ENCODE results near the gene SOCS2. TPM values are rescaled to one million over a fixed set of nuclear protein-coding genes. Genes with fewer than 3 reads are reported as not detected.

The SOCS2 gene
- total RNA-seq, 1 experiment from 2014 or later: not detected

GRCh38 chr12:93593843-93594242 lies 21.4 kb downstream of the SOCS2 start:
- no peaks in the 10 kb centered on the region for H4K20me1 ChIP-seq (ENCODE audit: insufficient read depth, low read depth, low read length)
- peaks cover 12% of the 10 kb centered on the region for H3K4me1 ChIP-seq (ENCODE audit: low read length)
- no peak overlapping the region for H3K4me3 ChIP-seq (ENCODE audit: low read length)
- no peaks in the 10 kb centered on the region for H3K36me3 ChIP-seq (ENCODE audit: insufficient read depth, low read length)
- no peaks in the 10 kb centered on the region for H3K9me3 ChIP-seq (ENCODE audit: low read length)
- no peak overlapping the region for H3K4me2 ChIP-seq (ENCODE audit: low read depth, low read length, poor library complexity, severe bottlenecking)
- H3K9ac ChIP-seq (ENCODE audit: low read length): no peak overlapping the region
- no peaks in the 10 kb centered on the region for H3K27me3 ChIP-seq (ENCODE audit: low read length)
- H3K27ac ChIP-seq (ENCODE audit: low read length): no peak overlapping the region
- H3K9me2 ChIP-seq (replicated peaks; ENCODE audit: insufficient read depth, low read length): no peaks in the 10 kb centered on the region
- no peak overlapping the region for H2AFZ ChIP-seq (ENCODE audit: low read length)
- no peaks in the 10 kb centered on the region for H3K79me2 ChIP-seq (ENCODE audit: low read length)
- DNase-seq: no peak

- Histone ChIP-seq H3K9me2 (replicated peaks; ENCODE audit: insufficient read depth, low read length) (no peaks in the 10 kb centered on the region), H3K79me2 (ENCODE audit: low read length) (no peaks in the 10 kb centered on the region), H3K27ac (ENCODE audit: low read length) (no peak overlapping the region), H3K4me1 (ENCODE audit: low read length) (peaks cover 12% of the 10 kb centered on the region), H3K9me3 (ENCODE audit: low read length) (no peaks in the 10 kb centered on the region), H4K20me1 (ENCODE audit: insufficient read depth, low read depth, low read length) (no peaks in the 10 kb centered on the region), H3K36me3 (ENCODE audit: insufficient read depth, low read length) (no peaks in the 10 kb centered on the region), H3K27me3 (ENCODE audit: low read length) (no peaks in the 10 kb centered on the region), H3K4me3 (ENCODE audit: low read length) (no peak overlapping the region), H3K4me2 (ENCODE audit: low read depth, low read length, poor library complexity, severe bottlenecking) (no peak overlapping the region), H3K9ac (ENCODE audit: low read length) (no peak overlapping the region), H2AFZ (ENCODE audit: low read length) (no peak overlapping the region)
- DNase-seq: no peak
Measured at GRCh38 chr12:93594766-93595311, 22.4 kb downstream of the SOCS2 start.

- Histone ChIP-seq H3K4me1 (ENCODE audit: low read length) (peaks cover 12% of the 10 kb centered on the region), H3K27ac (ENCODE audit: low read length) (no peak overlapping the region), H3K9ac (ENCODE audit: low read length) (no peak overlapping the region), H3K36me3 (ENCODE audit: insufficient read depth, low read length) (no peaks in the 10 kb centered on the region), H4K20me1 (ENCODE audit: insufficient read depth, low read depth, low read length) (no peaks in the 10 kb centered on the region), H3K9me3 (ENCODE audit: low read length) (no peaks in the 10 kb centered on the region), H3K27me3 (ENCODE audit: low read length) (no peaks in the 10 kb centered on the region), H3K4me3 (ENCODE audit: low read length) (no peak overlapping the region), H2AFZ (ENCODE audit: low read length) (no peak overlapping the region), H3K4me2 (ENCODE audit: low read depth, low read length, poor library complexity, severe bottlenecking) (no peak overlapping the region), H3K79me2 (ENCODE audit: low read length) (no peaks in the 10 kb centered on the region), H3K9me2 (replicated peaks; ENCODE audit: insufficient read depth, low read length) (no peaks in the 10 kb centered on the region)
- DNase-seq: no peak
Measured at GRCh38 chr12:93595351-93595750, 22.9 kb downstream of the SOCS2 start.

- Histone ChIP-seq H3K36me3 (ENCODE audit: insufficient read depth, low read length) (no peaks in the 10 kb centered on the region), H3K4me1 (ENCODE audit: low read length) (no peaks in the 10 kb centered on the region), H3K9ac (ENCODE audit: low read length) (no peak overlapping the region), H2AFZ (ENCODE audit: low read length) (no peak overlapping the region), H3K79me2 (ENCODE audit: low read length) (no peaks in the 10 kb centered on the region), H3K4me2 (ENCODE audit: low read depth, low read length, poor library complexity, severe bottlenecking) (no peak overlapping the region), H4K20me1 (ENCODE audit: insufficient read depth, low read depth, low read length) (no peaks in the 10 kb centered on the region), H3K27ac (ENCODE audit: low read length) (no peak overlapping the region), H3K9me2 (replicated peaks; ENCODE audit: insufficient read depth, low read length) (no peaks in the 10 kb centered on the region), H3K9me3 (ENCODE audit: low read length) (no peaks in the 10 kb centered on the region), H3K4me3 (ENCODE audit: low read length) (no peak overlapping the region), H3K27me3 (ENCODE audit: low read length) (no peaks in the 10 kb centered on the region)
- DNase-seq: no peak
Measured at GRCh38 chr12:93597608-93598007, 25.1 kb downstream of the SOCS2 start.

- Histone ChIP-seq H4K20me1 (ENCODE audit: insufficient read depth, low read depth, low read length) (no peaks in the 10 kb centered on the region), H3K4me1 (ENCODE audit: low read length) (no peaks in the 10 kb centered on the region), H3K27me3 (ENCODE audit: low read length) (no peaks in the 10 kb centered on the region), H3K9me3 (ENCODE audit: low read length) (no peaks in the 10 kb centered on the region), H2AFZ (ENCODE audit: low read length) (no peak overlapping the region), H3K36me3 (ENCODE audit: insufficient read depth, low read length) (no peaks in the 10 kb centered on the region), H3K27ac (ENCODE audit: low read length) (no peak overlapping the region), H3K79me2 (ENCODE audit: low read length) (no peaks in the 10 kb centered on the region), H3K4me2 (ENCODE audit: low read depth, low read length, poor library complexity, severe bottlenecking) (no peak overlapping the region), H3K9me2 (replicated peaks; ENCODE audit: insufficient read depth, low read length) (no peaks in the 10 kb centered on the region), H3K4me3 (ENCODE audit: low read length) (no peak overlapping the region), H3K9ac (ENCODE audit: low read length) (no peak overlapping the region)
- DNase-seq: no peak
Measured at GRCh38 chr12:93599192-93599591, 26.7 kb downstream of the SOCS2 start.

GRCh38 chr12:93601591-93601990 lies 29.1 kb downstream of the SOCS2 start:
- H3K36me3 ChIP-seq (ENCODE audit: insufficient read depth, low read length): no peaks in the 10 kb centered on the region
- no peak for DNase-seq
- H3K4me3 ChIP-seq (ENCODE audit: low read length): no peak overlapping the region
- no peak overlapping the region for H2AFZ ChIP-seq (ENCODE audit: low read length)
- H3K9ac ChIP-seq (ENCODE audit: low read length): no peak overlapping the region
- no peaks in the 10 kb centered on the region for H3K79me2 ChIP-seq (ENCODE audit: low read length)
- H3K4me2 ChIP-seq (ENCODE audit: low read depth, low read length, poor library complexity, severe bottlenecking): no peak overlapping the region
- no peaks in the 10 kb centered on the region for H3K4me1 ChIP-seq (ENCODE audit: low read length)
- H3K27ac ChIP-seq (ENCODE audit: low read length): no peak overlapping the region
- no peaks in the 10 kb centered on the region for H3K9me3 ChIP-seq (ENCODE audit: low read length)
- no peaks in the 10 kb centered on the region for H4K20me1 ChIP-seq (ENCODE audit: insufficient read depth, low read depth, low read length)
- H3K27me3 ChIP-seq (ENCODE audit: low read length): no peaks in the 10 kb centered on the region
- H3K9me2 ChIP-seq (replicated peaks; ENCODE audit: insufficient read depth, low read length): no peaks in the 10 kb centered on the region

- Histone ChIP-seq H3K79me2 (ENCODE audit: low read length) (no peaks in the 10 kb centered on the region), H3K36me3 (ENCODE audit: insufficient read depth, low read length) (no peaks in the 10 kb centered on the region), H3K9me2 (replicated peaks; ENCODE audit: insufficient read depth, low read length) (no peaks in the 10 kb centered on the region), H3K4me3 (ENCODE audit: low read length) (no peak overlapping the region), H3K27me3 (ENCODE audit: low read length) (no peaks in the 10 kb centered on the region), H4K20me1 (ENCODE audit: insufficient read depth, low read depth, low read length) (no peaks in the 10 kb centered on the region), H3K4me2 (ENCODE audit: low read depth, low read length, poor library complexity, severe bottlenecking) (no peak overlapping the region), H3K9ac (ENCODE audit: low read length) (no peak overlapping the region), H3K9me3 (ENCODE audit: low read length) (no peaks in the 10 kb centered on the region), H2AFZ (ENCODE audit: low read length) (no peak overlapping the region), H3K27ac (ENCODE audit: low read length) (no peak overlapping the region), H3K4me1 (ENCODE audit: low read length) (no peaks in the 10 kb centered on the region)
- DNase-seq: no peak
Measured at GRCh38 chr12:93602897-93603668, 30.6 kb downstream of the SOCS2 start.

- H3K27ac ChIP-seq (ENCODE audit: low read length): no peak overlapping the region
- no peaks in the 10 kb centered on the region for H3K27me3 ChIP-seq (ENCODE audit: low read length)
- no peaks in the 10 kb centered on the region for H4K20me1 ChIP-seq (ENCODE audit: insufficient read depth, low read depth, low read length)
- H3K36me3 ChIP-seq (ENCODE audit: insufficient read depth, low read length): no peaks in the 10 kb centered on the region
- H3K79me2 ChIP-seq (ENCODE audit: low read length): no peaks in the 10 kb centered on the region
- DNase-seq: no peak
- H3K4me3 ChIP-seq (ENCODE audit: low read length): no peak overlapping the region
- H3K9ac ChIP-seq (ENCODE audit: low read length): no peak overlapping the region
- H3K4me2 ChIP-seq (ENCODE audit: low read depth, low read length, poor library complexity, severe bottlenecking): no peak overlapping the region
- no peaks in the 10 kb centered on the region for H3K4me1 ChIP-seq (ENCODE audit: low read length)
- no peaks in the 10 kb centered on the region for H3K9me3 ChIP-seq (ENCODE audit: low read length)
- H2AFZ ChIP-seq (ENCODE audit: low read length): no peak overlapping the region
- H3K9me2 ChIP-seq (replicated peaks; ENCODE audit: insufficient read depth, low read length): no peaks in the 10 kb centered on the region
Measured at GRCh38 chr12:93603762-93604161, 31.3 kb downstream of the SOCS2 start.
